ENCODE measurements around the gene TMEM123. TPM values are rescaled to one million over a fixed set of nuclear protein-coding genes. Genes with fewer than 3 reads are reported as not detected.

TMEM123 gene
- total RNA-seq, 1 experiment from 2014 or later = 796 TPM

- Histone ChIP-seq H3K4me3 (ENCODE audit: low read length) (no peak overlapping the region), H3K9me2 (replicated peaks; ENCODE audit: insufficient read depth, low read length) (no peaks in the 10 kb centered on the region), H3K4me2 (ENCODE audit: low read depth, low read length, poor library complexity, severe bottlenecking) (no peak overlapping the region), H3K36me3 (ENCODE audit: insufficient read depth, low read length) (no peaks in the 10 kb centered on the region), H3K9me3 (ENCODE audit: low read length) (no peaks in the 10 kb centered on the region), H3K27ac (ENCODE audit: low read length) (no peak overlapping the region), H3K4me1 (ENCODE audit: low read length) (peaks cover 14% of the 10 kb centered on the region), H3K9ac (ENCODE audit: low read length) (no peak overlapping the region), H3K27me3 (ENCODE audit: low read length) (0 out of 2 replicates have a peak, but pooled peaks cover 2% of the 10 kb centered on the region), H2AFZ (ENCODE audit: low read length) (no peak overlapping the region), H4K20me1 (ENCODE audit: insufficient read depth, low read depth, low read length) (no peaks in the 10 kb centered on the region), H3K79me2 (ENCODE audit: low read length) (no peaks in the 10 kb centered on the region)
- no peak for DNase-seq
Measured at GRCh38 chr11:102469196-102469821, 16.7 kb upstream of the TMEM123 start.

- Histone ChIP-seq H2AFZ (ENCODE audit: low read length) (no peak overlapping the region), H3K9ac (ENCODE audit: low read length) (no peak overlapping the region), H3K36me3 (ENCODE audit: insufficient read depth, low read length) (no peaks in the 10 kb centered on the region), H3K4me3 (ENCODE audit: low read length) (no peak overlapping the region), H3K27me3 (ENCODE audit: low read length) (0 out of 2 replicates have a peak, but pooled peaks cover 2% of the 10 kb centered on the region), H4K20me1 (ENCODE audit: insufficient read depth, low read depth, low read length) (no peaks in the 10 kb centered on the region), H3K4me1 (ENCODE audit: low read length) (peaks cover 12% of the 10 kb centered on the region), H3K9me2 (replicated peaks; ENCODE audit: insufficient read depth, low read length) (no peaks in the 10 kb centered on the region), H3K27ac (ENCODE audit: low read length) (no peak overlapping the region), H3K79me2 (ENCODE audit: low read length) (no peaks in the 10 kb centered on the region), H3K4me2 (ENCODE audit: low read depth, low read length, poor library complexity, severe bottlenecking) (no peak overlapping the region), H3K9me3 (ENCODE audit: low read length) (no peaks in the 10 kb centered on the region)
- no peak for DNase-seq
Measured at GRCh38 chr11:102468616-102469195, 16.1 kb upstream of the TMEM123 start.

- H2AFZ ChIP-seq (ENCODE audit: low read length) = no peak overlapping the region
Measured at GRCh38 chr11:102467853-102468580, 15.5 kb upstream of the TMEM123 start.

GRCh38 chr11:102467080-102467708 is 14.6 kb upstream of the TMEM123 start:
- Histone ChIP-seq H3K9ac (ENCODE audit: low read length) (no peak overlapping the region), H3K79me2 (ENCODE audit: low read length) (no peaks in the 10 kb centered on the region), H4K20me1 (ENCODE audit: insufficient read depth, low read depth, low read length) (no peaks in the 10 kb centered on the region), H3K4me1 (ENCODE audit: low read length) (peaks cover 12% of the 10 kb centered on the region), H3K9me3 (ENCODE audit: low read length) (no peaks in the 10 kb centered on the region), H3K9me2 (replicated peaks; ENCODE audit: insufficient read depth, low read length) (no peaks in the 10 kb centered on the region), H2AFZ (ENCODE audit: low read length) (no peak overlapping the region), H3K36me3 (ENCODE audit: insufficient read depth, low read length) (no peaks in the 10 kb centered on the region), H3K27ac (ENCODE audit: low read length) (no peak overlapping the region), H3K4me2 (ENCODE audit: low read depth, low read length, poor library complexity, severe bottlenecking) (no peak overlapping the region), H3K4me3 (ENCODE audit: low read length) (no peak overlapping the region), H3K27me3 (ENCODE audit: low read length) (0 out of 2 replicates have a peak, but pooled peaks cover 2% of the 10 kb centered on the region)
- no peak for DNase-seq

More at GRCh38 chr11:102467853-102468580, 15.5 kb upstream of the TMEM123 start:
- Histone ChIP-seq H3K9me3 (ENCODE audit: low read length) (no peaks in the 10 kb centered on the region), H3K4me1 (ENCODE audit: low read length) (peaks cover 12% of the 10 kb centered on the region), H3K4me3 (ENCODE audit: low read length) (no peak overlapping the region), H3K27me3 (ENCODE audit: low read length) (0 out of 2 replicates have a peak, but pooled peaks cover 2% of the 10 kb centered on the region), H3K9ac (ENCODE audit: low read length) (no peak overlapping the region), H4K20me1 (ENCODE audit: insufficient read depth, low read depth, low read length) (no peaks in the 10 kb centered on the region), H3K9me2 (replicated peaks; ENCODE audit: insufficient read depth, low read length) (no peaks in the 10 kb centered on the region), H3K27ac (ENCODE audit: low read length) (no peak overlapping the region), H3K79me2 (ENCODE audit: low read length) (no peaks in the 10 kb centered on the region), H3K36me3 (ENCODE audit: insufficient read depth, low read length) (no peaks in the 10 kb centered on the region), H3K4me2 (ENCODE audit: low read depth, low read length, poor library complexity, severe bottlenecking) (no peak overlapping the region)
- DNase-seq = no peak

GRCh38 chr11:102465696-102466095 is 13.1 kb upstream of the TMEM123 start:
- Histone ChIP-seq H3K4me3 (ENCODE audit: low read length) (no peak overlapping the region), H3K79me2 (ENCODE audit: low read length) (no peaks in the 10 kb centered on the region), H3K9me3 (ENCODE audit: low read length) (no peaks in the 10 kb centered on the region), H3K4me2 (ENCODE audit: low read depth, low read length, poor library complexity, severe bottlenecking) (peak overlapping the region; percentile 0), H3K9ac (ENCODE audit: low read length) (no peak overlapping the region), H4K20me1 (ENCODE audit: insufficient read depth, low read depth, low read length) (no peaks in the 10 kb centered on the region), H2AFZ (ENCODE audit: low read length) (no peak overlapping the region), H3K27ac (ENCODE audit: low read length) (no peak overlapping the region), H3K36me3 (ENCODE audit: insufficient read depth, low read length) (no peaks in the 10 kb centered on the region), H3K4me1 (ENCODE audit: low read length) (peaks cover 12% of the 10 kb centered on the region), H3K9me2 (replicated peaks; ENCODE audit: insufficient read depth, low read length) (no peaks in the 10 kb centered on the region), H3K27me3 (ENCODE audit: low read length) (0 out of 2 replicates have a peak, but pooled peaks cover 2% of the 10 kb centered on the region)
- no peak for DNase-seq

- Histone ChIP-seq H3K27me3 (ENCODE audit: low read length) (0 out of 2 replicates have a peak, but pooled peaks cover 2% of the 10 kb centered on the region), H4K20me1 (ENCODE audit: insufficient read depth, low read depth, low read length) (no peaks in the 10 kb centered on the region), H3K4me2 (ENCODE audit: low read depth, low read length, poor library complexity, severe bottlenecking) (peak overlapping the region; percentile 0), H3K27ac (ENCODE audit: low read length) (no peak overlapping the region), H3K9ac (ENCODE audit: low read length) (no peak overlapping the region), H3K4me3 (ENCODE audit: low read length) (no peak overlapping the region), H3K9me2 (replicated peaks; ENCODE audit: insufficient read depth, low read length) (no peaks in the 10 kb centered on the region), H3K4me1 (ENCODE audit: low read length) (peaks cover 12% of the 10 kb centered on the region), H2AFZ (ENCODE audit: low read length) (no peak overlapping the region), H3K36me3 (ENCODE audit: insufficient read depth, low read length) (no peaks in the 10 kb centered on the region), H3K79me2 (ENCODE audit: low read length) (no peaks in the 10 kb centered on the region), H3K9me3 (ENCODE audit: low read length) (no peaks in the 10 kb centered on the region)
- no peak for DNase-seq
Measured at GRCh38 chr11:102464859-102465500, 12.4 kb upstream of the TMEM123 start.

- Histone ChIP-seq H3K36me3 (ENCODE audit: insufficient read depth, low read length) (no peaks in the 10 kb centered on the region), H3K9me2 (replicated peaks; ENCODE audit: insufficient read depth, low read length) (no peaks in the 10 kb centered on the region), H2AFZ (ENCODE audit: low read length) (no peak overlapping the region), H3K27me3 (ENCODE audit: low read length) (0 out of 2 replicates have a peak, but pooled peaks cover 2% of the 10 kb centered on the region), H3K9me3 (ENCODE audit: low read length) (no peaks in the 10 kb centered on the region), H3K4me1 (ENCODE audit: low read length) (peaks cover 12% of the 10 kb centered on the region), H3K4me2 (ENCODE audit: low read depth, low read length, poor library complexity, severe bottlenecking) (no peak overlapping the region), H3K79me2 (ENCODE audit: low read length) (no peaks in the 10 kb centered on the region), H3K9ac (ENCODE audit: low read length) (no peak overlapping the region), H3K4me3 (ENCODE audit: low read length) (no peak overlapping the region), H3K27ac (ENCODE audit: low read length) (no peak overlapping the region), H4K20me1 (ENCODE audit: insufficient read depth, low read depth, low read length) (no peaks in the 10 kb centered on the region)
- no peak for DNase-seq
Measured at GRCh38 chr11:102464037-102464436, 11.5 kb upstream of the TMEM123 start.

Measured in Karpas-422 (cell line).